Left lung (tissue), 10 donors: Measurements from ENCODE around the gene TRRAP. TPM values are rescaled to one million over a fixed set of nuclear protein-coding genes. Genes with fewer than 3 reads are reported as not detected.
A peak's percentile ranks its signal among the peaks of the same experiment; 100 is the strongest.

Experiments used
- ATAC-seq: fragments of 200-7000 bp; cut with Tn5 transposase; one replicate; pipeline ENCODE4 v1.9.1; 2020; ENCODE audit warnings: moderate library complexity
- DNase-seq, 4 donors: peaks; one replicate each; pipeline ENCODE4 v3.0.0-alpha.2; 2013 to 2020
- H3K27ac ChIP-seq, 2 donors: fragments of 200-600 bp; sonication (generic) in 1 of 2; one replicate each; pipeline versions ENCODE4 v1.5.0 to v1.8.0; 2020 to 2021
- H3K27me3 ChIP-seq, 2 donors: fragments of 200-600 bp; sonication (generic) in 1 of 2; one replicate each; pipeline versions ENCODE4 v1.5.0 to v1.8.0; 2020 to 2021
- H3K36me3 ChIP-seq, 2 donors: fragments of 200-600 bp; sonication (generic) in 1 of 2; one replicate each; pipeline versions ENCODE4 v1.5.0 to v1.8.0; 2020 to 2021
- H3K4me1 ChIP-seq, 2 donors: fragments of 200-600 bp; one replicate each; pipeline ENCODE4 v1.8.0; 2021
- H3K4me3 ChIP-seq, 2 donors: fragments of 200-600 bp; sonication (generic) in 1 of 2; one replicate each; pipeline versions ENCODE4 v1.5.0 to v1.8.0; 2020 to 2021; ENCODE audit warnings: mild to moderate bottlenecking in 1 of 2
- H3K9me3 ChIP-seq, 2 donors: fragments of 200-600 bp; sonication (generic) in 1 of 2; one replicate each; pipeline versions ENCODE4 v1.5.0 to v1.8.0; 2020 to 2021
- CTCF ChIP-seq, 2 donors: fragments of 200-600 bp; sonication (generic) in 1 of 2; IDR thresholded peaks; one replicate each; pipeline versions ENCODE4 v1.5.0 to v1.8.0; 2021; ENCODE audit warnings: antibody characterized with exemption in 2 of 2
- intact Hi-C, 2 donors: fragments of 100-400 bp; cut with DNase I; formaldehyde crosslinking; loops; one replicate each; pipeline versions ENCODE4 v1.11.2 to v1.14.2; 2022
- polyA plus RNA-seq, 6 donors: library from polyadenylated mRNA; unstranded; fragments of 120-200 nt; gene quantifications; one replicate each; pipeline ENCODE4 v1.2.1, GENCODE V29; 2013; ENCODE audit not compliant: insufficient read length in 6 of 6
- total RNA-seq, 2 donors: library from RNA; stranded (reverse); fragmentation: NEBNext Ultra II Directional; extraction: Animal tissue kit (Norgen Biotek cat#: 25700); gene quantifications; one replicate each; pipeline ENCODE4 v1.2.1, GENCODE V29; 2021
- donor health status: DM: no; HTN: yes; CAD: no.
- donor health status: DM: no; HTN: no; CAD: no.

The TRRAP gene
- total and polyA plus RNA-seq, 8 donors = 32.5 to 40.5 (median 38.2) TPM

GRCh38 chr7:99013266-99014112 lies 135.2 kb downstream of the TRRAP start:
- H3K36me3 ChIP-seq = peaks cover 0 to 79% of the 10 kb centered on the region in 2 donors
- no peaks in the 10 kb centered on the region for H3K4me1 ChIP-seq
- H3K9me3 ChIP-seq = no peaks in the 10 kb centered on the region
- H3K27ac ChIP-seq = no peak overlapping the region
- no peak for ATAC-seq
- peak in 1 of 4 donors; percentile 63 for DNase-seq
- intact Hi-C loops = no loop called here
- H3K27me3 ChIP-seq = no peaks in the 10 kb centered on the region
- no peak overlapping the region for H3K4me3 ChIP-seq
- TF ChIP-seq CTCF (IDR thresholded peaks at IDR 0.05) = no peak

GRCh38 chr7:99014113-99014985 lies 136.0 kb downstream of the TRRAP start:
- no peak overlapping the region for H3K27ac ChIP-seq
- H3K27me3 ChIP-seq = no peaks in the 10 kb centered on the region
- no peak for TF ChIP-seq CTCF (IDR thresholded peaks at IDR 0.05)
- intact Hi-C loops = no loop called here
- H3K4me3 ChIP-seq = no peak overlapping the region
- no peaks in the 10 kb centered on the region for H3K4me1 ChIP-seq
- peak in 1 of 4 donors; percentile 55 for DNase-seq
- peaks cover 0 to 75% of the 10 kb centered on the region in 2 donors for H3K36me3 ChIP-seq
- ATAC-seq = no peak
- H3K9me3 ChIP-seq = no peaks in the 10 kb centered on the region

- peaks cover 0 to 69% of the 10 kb centered on the region in 2 donors for H3K36me3 ChIP-seq
- H3K27me3 ChIP-seq = no peaks in the 10 kb centered on the region
- H3K9me3 ChIP-seq = no peaks in the 10 kb centered on the region
- DNase-seq (no peak), ATAC-seq (no peak)
- no peak for TF ChIP-seq CTCF (IDR thresholded peaks at IDR 0.05)
- no peaks in the 10 kb centered on the region for H3K4me1 ChIP-seq
- intact Hi-C loops = no loop called here
- no peak overlapping the region for H3K27ac ChIP-seq
- H3K4me3 ChIP-seq = no peak overlapping the region
Measured at GRCh38 chr7:99016196-99016595, 137.9 kb downstream of the TRRAP start.

GRCh38 chr7:99019523-99020412 lies 141.4 kb downstream of the TRRAP start:
- H3K4me1 ChIP-seq = peaks cover 0 to 3% of the 10 kb centered on the region in 2 donors
- H3K9me3 ChIP-seq = no peaks in the 10 kb centered on the region
- H3K27me3 ChIP-seq = no peaks in the 10 kb centered on the region
- ATAC-seq = peak; percentile 55
- peaks cover 0 to 33% of the 10 kb centered on the region in 2 donors for H3K36me3 ChIP-seq
- no peak overlapping the region for H3K27ac ChIP-seq
- no peak overlapping the region for H3K4me3 ChIP-seq
- intact Hi-C loops = no loop called here
- TF ChIP-seq CTCF (IDR thresholded peaks at IDR 0.05) = no peak
- DNase-seq = no peak
